GM10248 (cell line): Measurements from ENCODE around the gene KCNMA1.

ENCODE experiments used
- CTCF ChIA-PET: fragments of 300-600 bp; sonication (Branson Sonifier 250); formaldehyde crosslinking; extraction: SDS; loops from one replicate; lab custom pipeline; 2021; ENCODE audit warnings: antibody characterized with exemption; lab: Yijun Ruan, JAX
- POLR2A ChIA-PET: fragments of 350-650 bp; sonication (Branson Sonifier 250); formaldehyde crosslinking; extraction: SDS; loops from one replicate; lab custom pipeline; 2020; ENCODE audit warnings: antibody characterized with exemption; lab: Yijun Ruan, JAX
- DNase-seq: peaks from one replicate; pipeline ENCODE4 v3.0.0; 2012; ENCODE audit errors: extremely low spot score
- TF ChIP-seq, protein P1 (sequence below): IDR thresholded peaks from 2 replicates; pipeline ENCODE4 v1.5.1; 2012; ENCODE audit warnings: mild to moderate bottlenecking, low read depth; ENCODE audit errors: extremely low read depth, missing control alignments, control extremely low read depth

The KCNMA1 gene

DNA sequence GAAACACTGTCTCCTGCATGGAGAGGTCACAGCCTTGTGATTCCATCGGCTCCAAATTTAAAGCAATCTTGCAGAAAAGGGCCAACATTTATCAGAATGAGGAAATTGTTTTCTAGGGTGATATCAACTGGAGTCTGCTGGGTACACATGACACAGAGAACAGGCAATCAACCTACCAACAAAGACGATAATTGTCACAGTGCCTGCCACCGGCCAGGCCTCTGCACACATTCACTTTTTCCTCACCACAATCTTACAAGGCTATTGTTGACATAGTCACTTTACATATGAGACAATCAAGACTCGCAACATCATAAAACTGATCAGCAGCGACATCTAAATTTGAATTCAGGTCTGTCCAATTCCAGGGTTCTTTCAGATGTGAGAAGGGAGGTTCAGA is 189.4 kb downstream of the KCNMA1 start:
- POLR2A ChIA-PET: no interaction called here
- no peak for DNase-seq
- TF ChIP-seq, protein P1, sequence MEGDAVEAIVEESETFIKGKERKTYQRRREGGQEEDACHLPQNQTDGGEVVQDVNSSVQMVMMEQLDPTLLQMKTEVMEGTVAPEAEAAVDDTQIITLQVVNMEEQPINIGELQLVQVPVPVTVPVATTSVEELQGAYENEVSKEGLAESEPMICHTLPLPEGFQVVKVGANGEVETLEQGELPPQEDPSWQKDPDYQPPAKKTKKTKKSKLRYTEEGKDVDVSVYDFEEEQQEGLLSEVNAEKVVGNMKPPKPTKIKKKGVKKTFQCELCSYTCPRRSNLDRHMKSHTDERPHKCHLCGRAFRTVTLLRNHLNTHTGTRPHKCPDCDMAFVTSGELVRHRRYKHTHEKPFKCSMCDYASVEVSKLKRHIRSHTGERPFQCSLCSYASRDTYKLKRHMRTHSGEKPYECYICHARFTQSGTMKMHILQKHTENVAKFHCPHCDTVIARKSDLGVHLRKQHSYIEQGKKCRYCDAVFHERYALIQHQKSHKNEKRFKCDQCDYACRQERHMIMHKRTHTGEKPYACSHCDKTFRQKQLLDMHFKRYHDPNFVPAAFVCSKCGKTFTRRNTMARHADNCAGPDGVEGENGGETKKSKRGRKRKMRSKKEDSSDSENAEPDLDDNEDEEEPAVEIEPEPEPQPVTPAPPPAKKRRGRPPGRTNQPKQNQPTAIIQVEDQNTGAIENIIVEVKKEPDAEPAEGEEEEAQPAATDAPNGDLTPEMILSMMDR: no peak
- CTCF ChIA-PET: no interaction called here

DNA sequence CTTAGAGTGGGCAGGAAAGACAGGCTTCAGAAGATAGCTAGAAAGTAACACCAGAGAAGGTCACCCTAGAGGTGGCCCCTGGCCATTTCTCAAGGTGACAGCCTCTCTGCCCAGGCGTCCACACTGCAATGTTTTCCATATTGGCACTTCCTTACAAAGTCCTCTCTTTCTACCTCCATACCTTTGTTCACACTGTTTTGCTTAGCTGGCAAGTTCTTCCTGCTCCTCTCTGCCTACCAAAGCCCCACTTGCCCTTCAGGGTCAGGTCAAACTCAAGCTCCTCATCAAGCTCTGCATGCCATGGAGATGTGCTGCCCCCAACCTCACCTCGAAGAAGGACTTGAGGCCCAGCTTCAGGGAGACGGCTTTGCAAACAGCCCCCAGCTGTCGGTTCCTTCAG is 190.9 kb downstream of the KCNMA1 start:
- ChIA-PET POLR2A (no interaction called here), CTCF (interaction anchor here (1.0 to 2.9 kb wide), 7 partner anchors 10 to 195 kb away, joined by 3 to 14 read pairs (median 4); no protein-coding TSS in a partner anchor)
- no peak for DNase-seq
- TF ChIP-seq, protein P1: no peak

DNA sequence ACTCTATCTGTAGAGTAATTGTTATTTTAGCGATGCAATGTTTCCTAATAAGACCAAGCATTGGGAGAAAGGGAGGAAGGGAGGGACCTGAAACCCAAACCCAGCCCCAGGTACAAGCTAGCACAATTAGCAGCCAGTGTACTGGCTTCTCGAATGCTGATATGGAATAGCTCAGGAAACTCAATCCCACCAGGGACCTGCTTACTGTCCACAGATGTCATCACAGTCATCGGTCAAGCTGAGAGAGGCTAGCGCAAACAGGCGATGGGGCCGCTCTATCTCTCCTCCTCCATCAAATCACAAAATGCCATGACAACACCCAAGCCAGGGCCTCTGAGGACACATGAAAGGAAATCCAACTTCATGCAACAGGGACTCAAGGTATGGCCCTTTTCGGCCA is 192.1 kb downstream of the KCNMA1 start:
- TF ChIP-seq, protein P1: no peak
- CTCF ChIA-PET: interaction anchor here (0.7 to 2.9 kb wide), 4 partner anchors 8 to 53 kb away, joined by 3 to 14 read pairs (median 7); no protein-coding TSS in a partner anchor
- POLR2A ChIA-PET: no interaction called here
- DNase-seq: no peak

- DNase-seq: no peak
Measured at GRCh38 chr10:77444041-77444440, 193.6 kb downstream of the KCNMA1 start.

DNA sequence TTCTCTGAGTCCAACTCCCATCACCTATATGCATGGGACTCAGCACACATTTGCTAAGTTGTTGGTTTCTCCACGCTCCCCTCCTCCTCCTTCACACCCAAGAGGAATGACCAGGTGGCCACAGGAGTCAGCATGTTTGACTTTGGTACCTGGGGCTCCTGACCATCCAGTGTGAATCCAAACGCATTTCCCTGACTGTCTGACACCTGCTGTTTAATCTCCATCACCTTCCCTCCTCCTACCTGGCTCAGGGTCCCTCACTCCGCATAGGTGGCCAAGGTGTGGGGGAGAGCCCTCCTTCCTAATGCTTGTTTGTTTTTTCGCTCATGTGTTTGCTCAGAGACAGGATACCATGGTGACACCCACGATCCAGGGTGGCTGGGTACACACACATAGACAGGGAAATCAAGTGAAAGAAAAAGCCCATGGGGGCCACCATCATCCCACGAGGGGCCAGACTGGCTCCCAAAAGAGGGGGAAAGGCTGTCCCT is 194.9 kb downstream of the KCNMA1 start:
- DNase-seq: no peak
- CTCF ChIA-PET: no interaction called here
- TF ChIP-seq, protein P1: no peak
- POLR2A ChIA-PET: no interaction called here

More at GRCh38 chr10:77444041-77444440, 193.6 kb downstream of the KCNMA1 start:
- ChIA-PET POLR2A (no interaction called here), CTCF (interaction anchor here (1.8 to 2.3 kb wide), 2 partner anchors 10 to 268 kb away, joined by 6 to 9 read pairs; no protein-coding TSS in a partner anchor)
- TF ChIP-seq, protein P1: no peak

DNA sequence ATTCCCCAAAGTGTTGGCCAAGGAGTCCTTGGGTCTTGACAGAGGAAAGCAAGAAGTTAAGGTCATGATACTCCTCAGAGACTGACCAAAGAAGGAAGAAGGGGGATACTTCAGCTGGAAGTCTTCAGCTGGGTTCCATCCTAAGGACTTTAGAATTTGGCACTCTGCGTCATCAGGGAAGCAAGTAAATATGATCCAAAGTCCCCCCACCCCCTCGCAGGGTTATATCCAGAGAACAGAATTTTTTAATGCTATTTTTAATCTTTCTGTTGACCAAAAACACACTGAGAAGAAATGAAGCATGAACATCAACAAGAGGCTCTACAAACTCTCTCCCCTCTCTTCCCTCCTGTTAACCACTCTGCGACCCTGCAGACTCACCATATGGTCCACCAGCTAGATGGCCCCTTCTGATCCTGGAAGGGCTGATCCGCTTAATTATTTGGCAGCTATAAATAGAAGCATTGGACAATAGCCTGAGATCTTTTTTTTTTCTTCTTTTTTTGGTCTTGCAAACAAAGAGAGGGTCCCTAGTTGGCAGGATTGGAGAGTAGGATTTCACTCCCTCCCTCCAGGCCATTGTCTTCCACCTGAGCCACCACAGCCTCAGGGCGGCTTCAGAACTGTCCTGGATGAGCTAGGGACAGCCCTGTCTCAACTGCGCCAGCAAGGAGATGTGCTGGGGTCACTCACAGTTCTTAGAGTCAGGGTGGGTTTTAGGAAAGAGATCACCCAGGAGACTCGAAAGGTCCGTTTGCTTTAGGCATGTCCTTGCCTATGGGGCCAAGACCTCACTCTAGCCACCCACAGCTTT is 196.0 kb downstream of the KCNMA1 start:
- ChIA-PET CTCF (no interaction called here), POLR2A (interaction anchor here (0.7 kb wide), 1 partner anchor 155 kb away, joined by 3 read pairs; no protein-coding TSS in a partner anchor)
- no peak for DNase-seq
- TF ChIP-seq, protein P1: no peak
